CD4-positive, alpha-beta T cell (primary cell): ENCODE data around the gene AGTPBP1. TPM values are rescaled to one million over a fixed set of nuclear protein-coding genes. Genes with fewer than 3 reads are reported as not detected.

Experiments
- ATAC-seq: fragments of 200-7000 bp; cut with Tn5 transposase; one replicate; pipeline ENCODE4 v1.10.0; 2022; ENCODE audit warnings: mild to moderate bottlenecking; ENCODE audit not compliant: poor library complexity
- CTCF ChIA-PET: fragments of 350-600 bp; sonication (Branson Sonifier 250); formaldehyde crosslinking; loops from one replicate; lab custom pipeline; 2021; ENCODE audit warnings: antibody characterized with exemption, inconsistent platforms; lab: Charles Lee
- POLR2A ChIA-PET: fragments of 350-600 bp; sonication (Branson Sonifier 250); formaldehyde crosslinking; loops from one replicate; lab custom pipeline; 2021; ENCODE audit warnings: antibody characterized with exemption, inconsistent platforms; lab: Charles Lee
- DNase-seq, 14 experiments: peaks; one replicate each; pipeline ENCODE4 v3.0.0-alpha.2; 2013 to 2020; ENCODE audit warnings: mixed read lengths in 2 of 14
- H3K27ac ChIP-seq, 2 donors: one replicate each; pipeline versions ENCODE4 v1.5.1 to v1.7.0; 2013; ENCODE audit warnings: low read length in 2 of 2, low read depth in 1 of 2, mild to moderate bottlenecking in 1 of 2
- H3K27me3 ChIP-seq, 2 experiments: 1 replicate in 1 of 2; 2 replicates in 1 of 2; pipeline versions ENCODE4 v1.6.1 to v1.7.0; 2013; ENCODE audit warnings: low read length in 2 of 2, control low read depth in 1 of 2, mild to moderate bottlenecking in 1 of 2, moderate library complexity in 1 of 2; ENCODE audit not compliant: insufficient read depth in 2 of 2, control insufficient read depth in 1 of 2
- H3K36me3 ChIP-seq: one replicate; pipeline ENCODE4 v1.6.1; 2013; ENCODE audit warnings: low read length, control low read depth; ENCODE audit not compliant: insufficient read depth
- H3K4me1 ChIP-seq: one replicate; pipeline ENCODE4 v1.6.1; 2013; ENCODE audit warnings: low read length, control low read depth; ENCODE audit not compliant: insufficient read depth
- H3K4me3 ChIP-seq: one replicate; pipeline ENCODE4 v1.5.1; 2013; ENCODE audit warnings: mild to moderate bottlenecking, low read length, moderate library complexity
- H3K9me3 ChIP-seq, 2 experiments: 1 replicate in 1 of 2; 2 replicates in 1 of 2; pipeline versions ENCODE4 v1.6.1 to v1.7.0; 2013; ENCODE audit warnings: low read length in 2 of 2, mild to moderate bottlenecking in 2 of 2, control low read depth in 1 of 2, moderate library complexity in 1 of 2; ENCODE audit not compliant: control insufficient read depth in 1 of 2, insufficient read depth in 1 of 2
- H3K27ac Mint-ChIP-seq: one replicate; pipeline ENCODE4 v1.8.0; 2020; ENCODE audit warnings: mixed read lengths
- H3K27me3 Mint-ChIP-seq: one replicate; pipeline ENCODE4 v1.8.0; 2021; ENCODE audit warnings: mixed read lengths
- H3K36me3 Mint-ChIP-seq: one replicate; pipeline ENCODE4 v1.8.0; 2021; ENCODE audit warnings: low read depth, mixed read lengths
- H3K4me1 Mint-ChIP-seq: one replicate; pipeline ENCODE4 v1.8.0; 2021; ENCODE audit warnings: low read depth, mixed read lengths
- H3K4me3 Mint-ChIP-seq: one replicate; pipeline ENCODE4 v1.8.0; 2020; ENCODE audit warnings: mild to moderate bottlenecking, mixed read lengths
- H3K9me3 Mint-ChIP-seq: one replicate; pipeline ENCODE4 v1.8.0; 2020; ENCODE audit warnings: mixed read lengths
- CTCF ChIP-seq: fragments of 200-600 bp; IDR thresholded peaks from one replicate; pipeline ENCODE4 v1.8.0; 2022; ENCODE audit warnings: antibody characterized with exemption, mild to moderate bottlenecking
- intact Hi-C, 2 experiments: fragments of 100-400 bp; cut with DNase I in 1 of 2; cut with micrococcal nuclease in 1 of 2; formaldehyde crosslinking; loops; one replicate each; pipeline versions ENCODE4 v1.15.1 to v1.9.0; 2023 to 2025; cut with DNase I, micrococcal nuclease
- total RNA-seq, 174 experiments: library from RNA in 2 of 174; stranded (reverse) in 2 of 174; gene quantifications; one replicate each; pipeline ENCODE4 v1.2.3 and lab custom pipeline; 2021 to 2026

The AGTPBP1 gene
- total RNA-seq, 2 experiments from 2014 or later: 52.0 to 55.2 TPM

DNA sequence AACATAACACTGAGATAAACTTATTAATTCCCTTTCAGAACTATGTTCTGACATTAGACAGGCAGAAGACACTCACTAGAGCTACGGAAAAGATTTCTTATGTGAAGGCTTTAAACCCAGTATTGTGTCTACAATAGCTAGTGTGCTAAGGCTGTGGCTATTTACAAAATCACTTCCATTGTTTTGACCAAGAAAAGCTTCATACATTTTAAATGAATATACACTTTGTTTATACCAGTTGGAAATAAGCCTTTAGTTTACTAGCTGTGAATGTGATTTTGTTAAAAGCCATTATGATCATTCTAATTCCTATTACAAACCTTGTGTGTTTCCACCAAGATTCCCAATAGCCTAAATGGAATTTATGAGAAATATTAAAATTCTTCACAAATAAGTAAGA is 83.0 kb downstream of the AGTPBP1 start:
- Mint-ChIP-seq H3K9me3 (no peaks in the 10 kb centered on the region), H3K4me3 (no peak overlapping the region), H3K4me1 (no peaks in the 10 kb centered on the region), H3K36me3 (peaks cover 38% of the 10 kb centered on the region), H3K27me3 (no peaks in the 10 kb centered on the region), H3K27ac (no peak overlapping the region)
- no peak overlapping the region for H3K4me3 ChIP-seq
- ChIA-PET CTCF (no interaction called here), POLR2A (no interaction called here)
- no peak overlapping the region for H3K27ac ChIP-seq
- H3K27me3 ChIP-seq: no peaks in the 10 kb centered on the region
- TF ChIP-seq CTCF: no peak
- ATAC-seq (no peak), DNase-seq (no peak)
- H3K9me3 ChIP-seq: no peaks in the 10 kb centered on the region
- H3K36me3 ChIP-seq: peaks cover 1% of the 10 kb centered on the region
- H3K4me1 ChIP-seq: no peaks in the 10 kb centered on the region
- intact Hi-C loops: no loop called here

- peaks cover 66% of the 10 kb centered on the region for H3K36me3 Mint-ChIP-seq
Measured at GRCh38 chr9:85653153-85653552, 88.6 kb downstream of the AGTPBP1 start.

DNA sequence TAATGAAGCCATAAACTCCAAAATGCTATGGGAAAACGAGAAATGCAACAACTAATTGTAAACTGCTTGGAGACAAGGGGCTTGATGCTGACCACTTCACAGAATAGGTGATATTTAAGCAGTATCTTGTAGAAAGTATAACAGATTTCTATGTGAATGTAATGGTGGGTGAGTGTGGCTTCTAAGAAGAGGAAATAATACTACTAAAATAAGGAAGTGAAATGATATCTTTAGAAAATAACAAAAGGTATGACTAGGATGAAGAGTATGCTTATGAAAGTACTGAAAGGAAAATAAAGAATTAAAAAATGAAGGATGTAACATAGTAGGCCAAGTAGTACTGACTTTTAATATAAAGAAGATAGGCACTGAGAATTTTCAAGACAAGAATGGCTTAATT is 94.2 kb downstream of the AGTPBP1 start:
- no peak for ATAC-seq
- intact Hi-C loops: no loop called here
- CTCF ChIA-PET: no interaction called here
- Histone ChIP-seq H3K4me1 (no peaks in the 10 kb centered on the region), H3K4me3 (no peak overlapping the region), H3K27me3 (no peaks in the 10 kb centered on the region), H3K27ac (no peak overlapping the region), H3K36me3 (peaks cover 8% of the 10 kb centered on the region), H3K9me3 (no peaks in the 10 kb centered on the region)
- no peak for DNase-seq
- no peak overlapping the region for H3K4me3 Mint-ChIP-seq
- H3K27me3 Mint-ChIP-seq: no peaks in the 10 kb centered on the region
- POLR2A ChIA-PET: interaction anchor here (0.6 kb wide), 1 partner anchor 215 kb away, joined by 5 read pairs; no protein-coding TSS in a partner anchor
- H3K27ac Mint-ChIP-seq: no peak overlapping the region
- peaks cover 71% of the 10 kb centered on the region for H3K36me3 Mint-ChIP-seq
- no peaks in the 10 kb centered on the region for H3K4me1 Mint-ChIP-seq
- no peaks in the 10 kb centered on the region for H3K9me3 Mint-ChIP-seq
- TF ChIP-seq CTCF: no peak

More at GRCh38 chr9:85653153-85653552, 88.6 kb downstream of the AGTPBP1 start:
- DNase-seq (no peak), ATAC-seq (no peak)
- Histone ChIP-seq H3K4me3 (no peak overlapping the region), H3K4me1 (no peaks in the 10 kb centered on the region), H3K9me3 (no peaks in the 10 kb centered on the region), H3K36me3 (peaks cover 15% of the 10 kb centered on the region), H3K27me3 (no peaks in the 10 kb centered on the region), H3K27ac (no peak overlapping the region)
- Mint-ChIP-seq H3K9me3 (no peaks in the 10 kb centered on the region), H3K4me3 (no peak overlapping the region), H3K27me3 (no peaks in the 10 kb centered on the region), H3K4me1 (no peaks in the 10 kb centered on the region), H3K27ac (no peak overlapping the region)
- ChIA-PET CTCF (no interaction called here), POLR2A (interaction anchor here (0.7 kb wide), 1 partner anchor 35 kb away, joined by 3 read pairs; no protein-coding TSS in a partner anchor)
- intact Hi-C loops: no loop called here
- no peak for TF ChIP-seq CTCF
